Neutrophil (primary cell): ENCODE measurements around the gene SLC36A3.
"Not testable (repeated sequence)": the region's sequence is repeated elsewhere in the genome, so short reads cannot be mapped to it uniquely, and the experiment has no call there.

Experiments
- H3K27ac ChIP-seq: fragments of 200-600 bp; sonication (generic); 2 replicates; pipeline ENCODE4 v1.5.1; 2016; ENCODE audit warnings: mild to moderate bottlenecking, moderate library complexity
- H3K27me3 ChIP-seq: fragments of 200-600 bp; sonication (generic); 2 replicates; pipeline ENCODE4 v1.6.0; 2016; ENCODE audit warnings: mild to moderate bottlenecking
- H3K36me3 ChIP-seq: fragments of 200-600 bp; sonication (generic); 2 replicates; pipeline ENCODE4 v1.5.1; 2017
- H3K4me1 ChIP-seq, 2 experiments: fragments of 200-600 bp in 1 of 2; sonication (generic) in 1 of 2; 1 replicate in 1 of 2; 2 replicates in 1 of 2; pipeline versions ENCODE4 v1.5.1 to v1.6.1; 2013 to 2016; ENCODE audit warnings: low read depth in 1 of 2, low read length in 1 of 2, mild to moderate bottlenecking in 1 of 2, moderate library complexity in 1 of 2; ENCODE audit not compliant: control insufficient read depth in 1 of 2, insufficient read depth in 1 of 2
- H3K4me3 ChIP-seq, 2 experiments: fragments of 200-600 bp in 1 of 2; sonication (generic) in 1 of 2; 1 replicate in 1 of 2; 2 replicates in 1 of 2; pipeline ENCODE4 v1.5.1; 2013 to 2016; ENCODE audit warnings: low read depth in 1 of 2, low read length in 1 of 2, mild to moderate bottlenecking in 1 of 2, moderate library complexity in 1 of 2
- H3K9me3 ChIP-seq: fragments of 200-600 bp; sonication (generic); 2 replicates; pipeline ENCODE4 v1.5.1; 2016
- CTCF ChIP-seq: fragments of 200-600 bp; sonication (generic); IDR thresholded peaks from 2 replicates; pipeline ENCODE4 v1.5.1; 2016; ENCODE audit warnings: antibody characterized with exemption

SLC36A3 gene

GRCh38 chr5:151315998-151316597, 12.5 kb upstream of the SLC36A3 start:
- no peaks in the 10 kb centered on the region for H3K4me1 ChIP-seq
- no peaks in the 10 kb centered on the region for H3K9me3 ChIP-seq
- peak; percentile 69 for TF ChIP-seq CTCF
- no peak overlapping the region for H3K4me3 ChIP-seq
- no peaks in the 10 kb centered on the region for H3K36me3 ChIP-seq
- H3K27me3 ChIP-seq: no peaks in the 10 kb centered on the region
- H3K27ac ChIP-seq: no peak overlapping the region

GRCh38 chr5:151313357-151313756, 9.8 kb upstream of the SLC36A3 start:
- no peak overlapping the region for H3K4me3 ChIP-seq
- no peaks in the 10 kb centered on the region for H3K36me3 ChIP-seq
- TF ChIP-seq CTCF: no peak
- H3K9me3 ChIP-seq: no peaks in the 10 kb centered on the region
- H3K27ac ChIP-seq: no peak overlapping the region
- no peaks in the 10 kb centered on the region for H3K27me3 ChIP-seq
- no peaks in the 10 kb centered on the region for H3K4me1 ChIP-seq

GRCh38 chr5:151312756-151313324, 9.3 kb upstream of the SLC36A3 start:
- no peak for TF ChIP-seq CTCF
- H3K4me1 ChIP-seq: no peaks in the 10 kb centered on the region
- H3K36me3 ChIP-seq: no peaks in the 10 kb centered on the region
- H3K27ac ChIP-seq: no peak overlapping the region
- H3K27me3 ChIP-seq: no peaks in the 10 kb centered on the region
- H3K9me3 ChIP-seq: no peaks in the 10 kb centered on the region
- H3K4me3 ChIP-seq: no peak overlapping the region

- Histone ChIP-seq H3K4me3 (no peak overlapping the region), H3K27me3 (no peaks in the 10 kb centered on the region), H3K27ac (no peak overlapping the region), H3K36me3 (no peaks in the 10 kb centered on the region), H3K9me3 (no peaks in the 10 kb centered on the region), H3K4me1 (no peaks in the 10 kb centered on the region)
- TF ChIP-seq CTCF: no peak
Measured at GRCh38 chr5:151310932-151311331, 7.4 kb upstream of the SLC36A3 start.

- not testable (repeated sequence) for H3K27me3 ChIP-seq, H3K27ac ChIP-seq, H3K4me1 ChIP-seq, H3K9me3 ChIP-seq, H3K4me3 ChIP-seq, H3K36me3 ChIP-seq
Measured at GRCh38 chr5:151309821-151310220, 6.3 kb upstream of the SLC36A3 start.

GRCh38 chr5:151309266-151309665, 5.7 kb upstream of the SLC36A3 start:
- H3K4me1 ChIP-seq, H3K9me3 ChIP-seq, H3K36me3 ChIP-seq, H3K27ac ChIP-seq, H3K27me3 ChIP-seq, H3K4me3 ChIP-seq: not testable (repeated sequence)
